Ammon's horn (tissue), 1 donor: Measurements from ENCODE around the gene KPNA6.
"Not testable (repeated sequence)": the region's sequence is repeated elsewhere in the genome, so short reads cannot be mapped to it uniquely, and the experiment has no call there.

Source experiments
- DNase-seq: peaks from one replicate; pipeline ENCODE4 v3.0.0-alpha.2; 2016; ENCODE audit warnings: low spot score

Gene KPNA6

GRCh38 chr1:32100807-32101708 lies 6.8 kb upstream of the KPNA6 start:
- DNase-seq = no peak

- no peak for DNase-seq
Observed at GRCh38 chr1:32104127-32104526, 3.7 kb upstream of the KPNA6 start.

- DNase-seq = no peak
Observed at GRCh38 chr1:32105338-32105737, 2.5 kb upstream of the KPNA6 start.

GRCh38 chr1:32106663-32107275 lies 1.1 kb upstream of the KPNA6 start:
- DNase-seq = no peak

GRCh38 chr1:32111040-32111623 lies 3.3 kb downstream of the KPNA6 start:
- DNase-seq = no peak

GRCh38 chr1:32111789-32112188 lies 3.9 kb downstream of the KPNA6 start:
- DNase-seq = no peak

- no peak for DNase-seq
Observed at GRCh38 chr1:32112806-32113375, 5.0 kb downstream of the KPNA6 start.

- DNase-seq = not testable (repeated sequence)
Observed at GRCh38 chr1:32113436-32113835, 5.6 kb downstream of the KPNA6 start.

- DNase-seq = no peak
Observed at GRCh38 chr1:32114420-32114819, 6.6 kb downstream of the KPNA6 start.

- DNase-seq = no peak
Observed at GRCh38 chr1:32115496-32115895, 7.6 kb downstream of the KPNA6 start.

GRCh38 chr1:32116531-32116930 lies 8.7 kb downstream of the KPNA6 start:
- no peak for DNase-seq

- DNase-seq = no peak
Observed at GRCh38 chr1:32122151-32122550, 14.3 kb downstream of the KPNA6 start.

GRCh38 chr1:32123361-32123760 lies 15.5 kb downstream of the KPNA6 start:
- not testable (repeated sequence) for DNase-seq

- DNase-seq = no peak
Observed at GRCh38 chr1:32125313-32125712, 17.5 kb downstream of the KPNA6 start.

- DNase-seq = no peak
Observed at GRCh38 chr1:32126770-32127169, 18.9 kb downstream of the KPNA6 start.

- no peak for DNase-seq
Observed at GRCh38 chr1:32127409-32128198, 19.7 kb downstream of the KPNA6 start.

- DNase-seq = peak; percentile 66
Observed at GRCh38 chr1:32128479-32128878, 20.6 kb downstream of the KPNA6 start.

- DNase-seq = no peak
Observed at GRCh38 chr1:32128964-32129363, 21.1 kb downstream of the KPNA6 start.

- not testable (repeated sequence) for DNase-seq
Observed at GRCh38 chr1:32133950-32134280, 26.1 kb downstream of the KPNA6 start.

- DNase-seq = no peak
Observed at GRCh38 chr1:32137111-32137510, 29.3 kb downstream of the KPNA6 start.

GRCh38 chr1:32138965-32139364 lies 31.1 kb downstream of the KPNA6 start:
- no peak for DNase-seq
